ENCODE measurements around the gene ITGA11. TPM values are rescaled to one million over a fixed set of nuclear protein-coding genes. Genes with fewer than 3 reads are reported as not detected.

Gene ITGA11
- total and polyA plus RNA-seq, 2 donors (not counting 1 experiment from before 2014, with no cell fraction given), result not detected

GRCh38 chr15:68371851-68372250 is 60.1 kb downstream of the ITGA11 start:
- Mint-ChIP-seq H3K27me3 (peaks cover 19% of the 10 kb centered on the region), H3K4me1 (no peaks in the 10 kb centered on the region), H3K9me3 (ENCODE audit: insufficient read depth) (no peaks in the 10 kb centered on the region), H3K27ac (no peak overlapping the region), H3K4me3 (no peak overlapping the region)
- H3K4me3 ChIP-seq (ENCODE audit: control extremely low read depth in 1 of 5, extremely low read depth in 1 of 5, insufficient read depth in 1 of 5, low read depth in 2 of 5, low read length in 4 of 5), result no peak overlapping the region
- H4K20me1 ChIP-seq (ENCODE audit: control insufficient read depth, insufficient read depth, low read length, poor library complexity, severe bottlenecking), result no peaks in the 10 kb centered on the region
- no peaks in the 10 kb centered on the region for H3K36me3 ChIP-seq (replicated peaks in 1 of 2; ENCODE audit: control extremely low read depth in 1 of 2, control insufficient read depth in 1 of 2, extremely low read depth in 1 of 2, insufficient read depth in 2 of 2, low read length in 1 of 2)
- CTCF ChIA-PET, result interaction anchor here (0.5 to 1.1 kb wide), 3 partner anchors 11 to 178 kb away, joined by 3 to 5 read pairs (median 4); no protein-coding TSS in a partner anchor
- H3K9ac ChIP-seq (ENCODE audit: low read length), result no peak overlapping the region
- H3K27ac ChIP-seq (ENCODE audit: low read length in 2 of 2), result no peak overlapping the region
- H3K79me2 ChIP-seq (ENCODE audit: control insufficient read depth, insufficient read depth, low read length), result no peaks in the 10 kb centered on the region
- no peaks in the 10 kb centered on the region for H3K9me3 ChIP-seq (ENCODE audit: control extremely low read depth in 1 of 3, control insufficient read depth in 2 of 3, insufficient read depth in 1 of 3, low read length in 2 of 3)
- no peak for DNase-seq
- no peak overlapping the region for H2AFZ ChIP-seq (ENCODE audit: insufficient read depth, low read depth, low read length, poor library complexity, severe bottlenecking)
- H3K27me3 ChIP-seq (replicated peaks in 1 of 4; ENCODE audit: control extremely low read depth in 1 of 4, control insufficient read depth in 3 of 4, insufficient read depth in 4 of 4, low read length in 3 of 4), result peaks cover 0 to 6% (median 0%) of the 10 kb centered on the region in 4 experiments
- H3K4me1 ChIP-seq (ENCODE audit: control insufficient read depth in 2 of 2, insufficient read depth in 2 of 2, low read length in 2 of 2), result no peaks in the 10 kb centered on the region
- TF ChIP-seq CTCF (IDR thresholded peaks at IDR 0.05), result no peak
- no peak for TF ChIP-seq EZH2 (IDR thresholded peaks at IDR 0.05; ENCODE audit: borderline replicate concordance, insufficient read depth, low read depth, low read length, poor library complexity, severe bottlenecking)
- no peak for ATAC-seq (ENCODE audit: low read depth)
- POLR2A ChIA-PET, result no interaction called here
- 82% methylated on average over 3 of the region's 4 CpGs for WGBS (ENCODE audit: insufficient coverage)
- intact Hi-C loops (cut with micrococcal nuclease), result no loop called here
- no peak overlapping the region for H3K4me2 ChIP-seq (replicated peaks; ENCODE audit: low read depth, low read length, poor library complexity, severe bottlenecking)

GRCh38 chr15:68371160-68371559 is 60.8 kb downstream of the ITGA11 start:
- H3K36me3 ChIP-seq (replicated peaks in 1 of 2; ENCODE audit: control extremely low read depth in 1 of 2, control insufficient read depth in 1 of 2, extremely low read depth in 1 of 2, insufficient read depth in 2 of 2, low read length in 1 of 2), result no peaks in the 10 kb centered on the region
- TF ChIP-seq EZH2 (IDR thresholded peaks at IDR 0.05; ENCODE audit: borderline replicate concordance, insufficient read depth, low read depth, low read length, poor library complexity, severe bottlenecking) (no peak), CTCF (IDR thresholded peaks at IDR 0.05) (no peak)
- WGBS (ENCODE audit: insufficient coverage), result 64% methylated on average over 5 of the region's 6 CpGs
- H3K79me2 ChIP-seq (ENCODE audit: control insufficient read depth, insufficient read depth, low read length), result no peaks in the 10 kb centered on the region
- H3K9ac ChIP-seq (ENCODE audit: low read length), result no peak overlapping the region
- no peak overlapping the region for H2AFZ ChIP-seq (ENCODE audit: insufficient read depth, low read depth, low read length, poor library complexity, severe bottlenecking)
- DNase-seq, result no peak
- H3K27ac ChIP-seq (ENCODE audit: low read length in 2 of 2), result no peak overlapping the region
- no peaks in the 10 kb centered on the region for H4K20me1 ChIP-seq (ENCODE audit: control insufficient read depth, insufficient read depth, low read length, poor library complexity, severe bottlenecking)
- no peak for ATAC-seq (ENCODE audit: low read depth)
- H3K4me3 Mint-ChIP-seq, result no peak overlapping the region
- POLR2A ChIA-PET, result no interaction called here
- no peaks in the 10 kb centered on the region for H3K9me3 Mint-ChIP-seq (ENCODE audit: insufficient read depth)
- peaks cover 4% of the 10 kb centered on the region in 2 donors for H3K4me1 ChIP-seq (ENCODE audit: control insufficient read depth in 2 of 2, insufficient read depth in 2 of 2, low read length in 2 of 2)
- CTCF ChIA-PET, result interaction anchor here (0.7 to 1.1 kb wide), 2 partner anchors 12 to 118 kb away, joined by 4 to 5 read pairs; no protein-coding TSS in a partner anchor
- no peak overlapping the region for H3K27ac Mint-ChIP-seq
- no peak overlapping the region for H3K4me2 ChIP-seq (replicated peaks; ENCODE audit: low read depth, low read length, poor library complexity, severe bottlenecking)
- peaks cover 3% of the 10 kb centered on the region for H3K4me1 Mint-ChIP-seq
- peaks cover 19% of the 10 kb centered on the region for H3K27me3 Mint-ChIP-seq
- H3K27me3 ChIP-seq (replicated peaks in 1 of 4; ENCODE audit: control extremely low read depth in 1 of 4, control insufficient read depth in 3 of 4, insufficient read depth in 4 of 4, low read length in 3 of 4), result peaks cover 0 to 10% (median 0%) of the 10 kb centered on the region in 4 experiments
- H3K4me3 ChIP-seq (ENCODE audit: control extremely low read depth in 1 of 5, extremely low read depth in 1 of 5, insufficient read depth in 1 of 5, low read depth in 2 of 5, low read length in 4 of 5), result no peak overlapping the region
- no peaks in the 10 kb centered on the region for H3K9me3 ChIP-seq (ENCODE audit: control extremely low read depth in 1 of 3, control insufficient read depth in 2 of 3, insufficient read depth in 1 of 3, low read length in 2 of 3)
- intact Hi-C loops (cut with micrococcal nuclease), result no loop called here
